Nephron (organoid): Measurements from ENCODE around the gene GBF1.

Experiments
- H3K27ac Mint-ChIP-seq, 3 experiments: 2 replicates each; pipeline ENCODE4 v1.8.0; 2020; ENCODE audit warnings: mixed read lengths in 3 of 3, mild to moderate bottlenecking in 2 of 3, moderate library complexity in 1 of 3
- H3K27me3 Mint-ChIP-seq: 2 replicates; pipeline ENCODE4 v1.8.0; 2021; ENCODE audit warnings: low read depth, mild to moderate bottlenecking, moderate library complexity, mixed read lengths
- H3K36me3 Mint-ChIP-seq: 2 replicates; pipeline ENCODE4 v1.8.0; 2020; ENCODE audit warnings: low read depth, mixed read lengths
- H3K4me1 Mint-ChIP-seq: 2 replicates; pipeline ENCODE4 v1.8.0; 2020; ENCODE audit warnings: mixed read lengths
- H3K4me3 Mint-ChIP-seq, 3 experiments: 2 replicates each; pipeline ENCODE4 v1.8.0; 2020; ENCODE audit warnings: mild to moderate bottlenecking in 3 of 3, mixed read lengths in 3 of 3, moderate library complexity in 2 of 3
- H3K9me3 Mint-ChIP-seq: 2 replicates; pipeline ENCODE4 v1.8.0; 2020; ENCODE audit warnings: mixed read lengths
- CTCF ChIP-seq, 3 experiments: fragments of 200-600 bp; sonication (generic); IDR thresholded peaks; one replicate each; pipeline ENCODE4 v1.5.0; 2021; ENCODE audit warnings: antibody characterized with exemption in 3 of 3; ENCODE audit not compliant: unreplicated experiment in 3 of 3

Gene GBF1

GRCh38 chr10:102236006-102236405 is 9.3 kb upstream of the GBF1 start:
- H3K4me3 Mint-ChIP-seq = peak overlapping the region; percentile 2 to 72 (median 23)
- H3K27me3 Mint-ChIP-seq = peaks cover 80% of the 10 kb centered on the region
- no peak for TF ChIP-seq CTCF (IDR thresholded peaks at IDR 0.05; ENCODE audit: unreplicated experiment in 3 of 3)

GRCh38 chr10:102237711-102238252 is 7.5 kb upstream of the GBF1 start:
- TF ChIP-seq CTCF (IDR thresholded peaks at IDR 0.05; ENCODE audit: unreplicated experiment in 3 of 3) = no peak
- Mint-ChIP-seq H3K4me3 (peak overlapping the region in 2 of 3 experiments; percentile 50 to 87), H3K9me3 (no peaks in the 10 kb centered on the region), H3K4me1 (peaks cover 55% of the 10 kb centered on the region), H3K36me3 (no peaks in the 10 kb centered on the region), H3K27ac (no peak overlapping the region), H3K27me3 (peaks cover 69% of the 10 kb centered on the region)

More at GRCh38 chr10:102236006-102236405, 9.3 kb upstream of the GBF1 start:
- H3K9me3 Mint-ChIP-seq = no peaks in the 10 kb centered on the region
- peak overlapping the region; percentile 39 to 78 (median 78) for H3K27ac Mint-ChIP-seq
- H3K4me1 Mint-ChIP-seq = peaks cover 59% of the 10 kb centered on the region
- no peaks in the 10 kb centered on the region for H3K36me3 Mint-ChIP-seq

- Mint-ChIP-seq H3K9me3 (no peaks in the 10 kb centered on the region), H3K27me3 (peaks cover 57% of the 10 kb centered on the region), H3K36me3 (no peaks in the 10 kb centered on the region), H3K27ac (peak overlapping the region in 1 of 3 experiments; percentile 53), H3K4me1 (peaks cover 53% of the 10 kb centered on the region), H3K4me3 (peak overlapping the region; percentile 83 to 90 (median 87))
- no peak for TF ChIP-seq CTCF (IDR thresholded peaks at IDR 0.05; ENCODE audit: unreplicated experiment in 3 of 3)
These were observed 4.8 kb upstream of the GBF1 start for GRCh38 chr10:102240467-102241031.

- Mint-ChIP-seq H3K4me3 (peak overlapping the region; percentile 83 to 90 (median 87)), H3K4me1 (peaks cover 48% of the 10 kb centered on the region), H3K27ac (peak overlapping the region in 1 of 3 experiments; percentile 53), H3K9me3 (no peaks in the 10 kb centered on the region), H3K27me3 (peaks cover 52% of the 10 kb centered on the region), H3K36me3 (no peaks in the 10 kb centered on the region)
- no peak for TF ChIP-seq CTCF (IDR thresholded peaks at IDR 0.05; ENCODE audit: unreplicated experiment in 3 of 3)
These were observed 4.3 kb upstream of the GBF1 start for GRCh38 chr10:102241032-102241443.

GRCh38 chr10:102241444-102242117 is 3.8 kb upstream of the GBF1 start, which contains the start of gene PITX3:
Gene PITX3, minus strand, starts transcription at chr10:102241512. Its CDS starts 9,432 bp downstream, at chr10:102232080.
- Mint-ChIP-seq H3K4me1 (peaks cover 48% of the 10 kb centered on the region), H3K9me3 (no peaks in the 10 kb centered on the region), H3K27ac (peak within 1 kb of the TSS; percentile 37 to 70 (median 55)), H3K27me3 (peaks cover 46% of the 10 kb centered on the region), H3K36me3 (no peaks in the 10 kb centered on the region), H3K4me3 (peak within 1 kb of the TSS; percentile 83 to 90 (median 87))
- no peak for TF ChIP-seq CTCF (IDR thresholded peaks at IDR 0.05; ENCODE audit: unreplicated experiment in 3 of 3)
